ENCODE data around the gene MRPL53. TPM values are rescaled to one million over a fixed set of nuclear protein-coding genes. Genes with fewer than 3 reads are reported as not detected.
A peak's percentile ranks its signal among the peaks of the same experiment; 100 is the strongest.

MRPL53 gene
- total and polyA plus RNA-seq, 2 of the 13 experiments (the other 11 are each of a cell fraction or from before 2014, with no cell fraction given), result 34.3 to 51.9 TPM

DNA sequence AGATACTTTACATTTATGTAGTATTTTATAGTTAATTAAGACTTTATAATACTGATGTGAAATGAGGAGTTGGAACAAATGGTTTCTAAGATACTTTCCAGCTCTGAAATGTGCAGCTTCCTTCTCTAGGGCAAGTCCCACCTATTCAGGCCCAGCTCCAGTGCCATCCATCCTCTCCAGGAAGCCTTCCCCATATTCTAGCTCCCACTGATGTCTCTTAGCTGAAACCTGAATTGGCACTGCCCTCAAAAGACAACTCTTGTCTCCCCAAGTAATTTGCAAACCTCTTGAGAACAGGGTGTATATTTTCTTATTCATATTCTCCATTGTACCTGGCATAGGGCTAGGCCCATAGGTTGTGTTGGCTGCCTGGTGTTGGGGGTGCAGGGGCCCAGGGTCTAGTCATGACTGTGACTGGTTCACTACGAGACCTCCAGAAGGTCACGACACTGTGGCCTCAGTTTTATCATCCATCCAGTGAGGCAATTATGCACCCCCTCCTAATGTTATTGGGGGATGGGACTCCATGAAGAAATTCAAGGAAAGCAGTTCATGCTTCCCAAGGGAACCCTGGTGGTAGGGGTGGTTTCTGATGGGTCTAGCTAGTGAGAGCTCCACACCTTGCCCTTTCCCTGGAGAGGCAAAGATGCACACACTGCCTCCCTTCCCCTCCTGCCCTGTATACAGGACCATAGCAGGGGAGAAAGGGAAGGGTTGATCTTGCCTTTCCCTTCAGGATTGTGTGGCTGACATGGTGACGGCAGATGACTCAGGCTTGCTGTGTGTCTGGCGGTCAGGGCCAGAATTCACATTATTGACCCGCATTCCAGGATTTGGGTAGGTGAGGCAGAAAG, 48.1 kb downstream of the MRPL53 start (continued):
- TF ChIP-seq CCDC6 (CRISPR knock-in tag; IDR thresholded peaks at IDR 0.05) (peak; percentile 91), NR3C1 (CRISPR knock-in tag; IDR thresholded peaks at IDR 0.05) (no peak), ZNF354B (CRISPR knock-in tag; IDR thresholded peaks at IDR 0.05) (peak; percentile 86; the same call in 1 of the 2 replicates), SMARCE1 (IDR thresholded peaks at IDR 0.05; ENCODE audit: borderline replicate concordance) (no peak), ZNF850 (CRISPR knock-in tag; conservative IDR thresholded peaks at IDR 0.05) (no peak), IKZF1 (IDR thresholded peaks at IDR 0.05) (no peak), HCFC1 (IDR thresholded peaks at IDR 0.05; ENCODE audit: low read depth, low read length) (no peak), MXD4 (CRISPR knock-in tag; IDR thresholded peaks at IDR 0.05) (no peak), MAX (IDR thresholded peaks at IDR 0.05) (no peak; the same call in 1 of the 2 replicates), ATF4 (CRISPR knock-in tag; IDR thresholded peaks at IDR 0.05) (no peak), SOX13 (IDR thresholded peaks at IDR 0.05) (no peak), SOX13 (CRISPR knock-in tag; conservative IDR thresholded peaks at IDR 0.05 in 1 of 2, IDR thresholded peaks at IDR 0.05 in 1 of 2) (no peak), CEBPB (IDR thresholded peaks at IDR 0.05; ENCODE audit: borderline replicate concordance, low read depth, low read length) (no peak), ZMYM4 (CRISPR knock-in tag; IDR thresholded peaks at IDR 0.05) (peak; percentile 24; the same call in 1 of the 2 replicates), HNF1B (CRISPR knock-in tag; IDR thresholded peaks at IDR 0.05) (peak; percentile 85), RBAK (CRISPR knock-in tag; IDR thresholded peaks at IDR 0.05) (no peak), ZNF251 (CRISPR knock-in tag; IDR thresholded peaks at IDR 0.05) (0 out of 2 replicates have a peak, but pooled peaks have one; percentile 12), RARG (CRISPR knock-in tag; IDR thresholded peaks at IDR 0.05; ENCODE audit: low read depth) (no peak)
- TF ChIP-seq, protein P1, sequence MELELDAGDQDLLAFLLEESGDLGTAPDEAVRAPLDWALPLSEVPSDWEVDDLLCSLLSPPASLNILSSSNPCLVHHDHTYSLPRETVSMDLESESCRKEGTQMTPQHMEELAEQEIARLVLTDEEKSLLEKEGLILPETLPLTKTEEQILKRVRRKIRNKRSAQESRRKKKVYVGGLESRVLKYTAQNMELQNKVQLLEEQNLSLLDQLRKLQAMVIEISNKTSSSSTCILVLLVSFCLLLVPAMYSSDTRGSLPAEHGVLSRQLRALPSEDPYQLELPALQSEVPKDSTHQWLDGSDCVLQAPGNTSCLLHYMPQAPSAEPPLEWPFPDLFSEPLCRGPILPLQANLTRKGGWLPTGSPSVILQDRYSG (CRISPR knock-in tag; IDR thresholded peaks at IDR 0.05), result no peak
- TF ChIP-seq, protein P2, sequence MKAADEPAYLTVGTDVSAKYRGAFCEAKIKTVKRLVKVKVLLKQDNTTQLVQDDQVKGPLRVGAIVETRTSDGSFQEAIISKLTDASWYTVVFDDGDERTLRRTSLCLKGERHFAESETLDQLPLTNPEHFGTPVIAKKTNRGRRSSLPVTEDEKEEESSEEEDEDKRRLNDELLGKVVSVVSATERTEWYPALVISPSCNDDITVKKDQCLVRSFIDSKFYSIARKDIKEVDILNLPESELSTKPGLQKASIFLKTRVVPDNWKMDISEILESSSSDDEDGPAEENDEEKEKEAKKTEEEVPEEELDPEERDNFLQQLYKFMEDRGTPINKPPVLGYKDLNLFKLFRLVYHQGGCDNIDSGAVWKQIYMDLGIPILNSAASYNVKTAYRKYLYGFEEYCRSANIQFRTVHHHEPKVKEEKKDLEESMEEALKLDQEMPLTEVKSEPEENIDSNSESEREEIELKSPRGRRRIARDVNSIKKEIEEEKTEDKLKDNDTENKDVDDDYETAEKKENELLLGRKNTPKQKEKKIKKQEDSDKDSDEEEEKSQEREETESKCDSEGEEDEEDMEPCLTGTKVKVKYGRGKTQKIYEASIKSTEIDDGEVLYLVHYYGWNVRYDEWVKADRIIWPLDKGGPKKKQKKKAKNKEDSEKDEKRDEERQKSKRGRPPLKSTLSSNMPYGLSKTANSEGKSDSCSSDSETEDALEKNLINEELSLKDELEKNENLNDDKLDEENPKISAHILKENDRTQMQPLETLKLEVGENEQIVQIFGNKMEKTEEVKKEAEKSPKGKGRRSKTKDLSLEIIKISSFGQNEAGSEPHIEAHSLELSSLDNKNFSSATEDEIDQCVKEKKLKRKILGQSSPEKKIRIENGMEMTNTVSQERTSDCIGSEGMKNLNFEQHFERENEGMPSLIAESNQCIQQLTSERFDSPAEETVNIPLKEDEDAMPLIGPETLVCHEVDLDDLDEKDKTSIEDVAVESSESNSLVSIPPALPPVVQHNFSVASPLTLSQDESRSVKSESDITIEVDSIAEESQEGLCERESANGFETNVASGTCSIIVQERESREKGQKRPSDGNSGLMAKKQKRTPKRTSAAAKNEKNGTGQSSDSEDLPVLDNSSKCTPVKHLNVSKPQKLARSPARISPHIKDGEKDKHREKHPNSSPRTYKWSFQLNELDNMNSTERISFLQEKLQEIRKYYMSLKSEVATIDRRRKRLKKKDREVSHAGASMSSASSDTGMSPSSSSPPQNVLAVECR (CRISPR knock-in tag; IDR thresholded peaks at IDR 0.05; ENCODE audit: borderline replicate concordance), result peak; percentile 49
- TF ChIP-seq, protein P3, sequence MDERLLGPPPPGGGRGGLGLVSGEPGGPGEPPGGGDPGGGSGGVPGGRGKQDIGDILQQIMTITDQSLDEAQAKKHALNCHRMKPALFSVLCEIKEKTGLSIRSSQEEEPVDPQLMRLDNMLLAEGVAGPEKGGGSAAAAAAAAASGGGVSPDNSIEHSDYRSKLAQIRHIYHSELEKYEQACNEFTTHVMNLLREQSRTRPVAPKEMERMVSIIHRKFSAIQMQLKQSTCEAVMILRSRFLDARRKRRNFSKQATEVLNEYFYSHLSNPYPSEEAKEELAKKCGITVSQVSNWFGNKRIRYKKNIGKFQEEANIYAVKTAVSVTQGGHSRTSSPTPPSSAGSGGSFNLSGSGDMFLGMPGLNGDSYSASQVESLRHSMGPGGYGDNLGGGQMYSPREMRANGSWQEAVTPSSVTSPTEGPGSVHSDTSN (CRISPR knock-in tag; IDR thresholded peaks at IDR 0.05), result no peak

Measured in HepG2 (cell line).